Stimulated activated CD8-positive, alpha-beta memory T cell treated with anti-CD3 and anti-CD28 coated beads, Interleukin-4, amount 100 ng/mL, for 48 hours (primary cell): ENCODE results near the gene ZNF862.
"Not testable (repeated sequence)": the region's sequence is repeated elsewhere in the genome, so short reads cannot be mapped to it uniquely, and the experiment has no call there.

ENCODE experiments used
- DNase-seq: peaks from one replicate; pipeline ENCODE4 v3.0.0-alpha.2; 2020

ZNF862 gene

DNA sequence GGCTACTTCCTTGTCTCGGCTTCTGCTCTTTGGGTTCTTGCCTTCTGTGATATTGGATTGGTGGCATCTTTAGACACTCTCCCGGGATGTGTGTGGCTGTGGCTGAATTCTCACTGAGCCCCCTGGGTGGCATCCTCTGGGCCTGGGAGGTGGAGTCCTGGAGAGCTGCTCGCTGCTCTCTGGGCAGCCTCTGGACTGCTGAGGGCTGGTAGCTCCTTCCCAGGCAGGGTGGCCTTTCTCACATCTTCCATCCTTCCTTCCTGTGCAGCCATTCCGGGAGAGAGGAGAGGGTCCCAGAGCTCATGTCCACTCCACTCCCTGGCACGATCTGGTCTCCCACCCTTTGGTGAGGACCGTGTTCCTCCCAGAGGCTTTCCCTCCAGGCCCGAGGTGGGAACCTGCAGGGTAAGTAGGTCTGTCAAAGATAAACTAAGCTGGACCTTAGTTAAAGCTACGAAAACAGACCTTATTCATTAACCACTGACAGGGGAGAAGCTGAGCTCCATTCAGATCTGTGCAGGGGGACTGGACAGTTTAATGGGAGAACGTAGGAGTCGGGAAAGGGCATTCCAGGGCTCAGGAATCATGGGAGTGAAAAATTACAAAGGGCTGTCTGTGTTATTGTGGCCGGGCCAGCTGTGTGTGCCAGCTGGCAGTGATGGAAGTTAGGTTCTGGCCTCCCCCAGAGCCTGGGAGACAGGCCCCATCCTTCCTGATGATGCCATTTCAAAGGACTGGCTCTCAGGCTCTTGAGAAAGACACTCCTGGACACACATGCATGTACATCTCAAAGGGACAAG lies 44.3 kb downstream of the ZNF862 start:
- DNase-seq = no peak

DNA sequence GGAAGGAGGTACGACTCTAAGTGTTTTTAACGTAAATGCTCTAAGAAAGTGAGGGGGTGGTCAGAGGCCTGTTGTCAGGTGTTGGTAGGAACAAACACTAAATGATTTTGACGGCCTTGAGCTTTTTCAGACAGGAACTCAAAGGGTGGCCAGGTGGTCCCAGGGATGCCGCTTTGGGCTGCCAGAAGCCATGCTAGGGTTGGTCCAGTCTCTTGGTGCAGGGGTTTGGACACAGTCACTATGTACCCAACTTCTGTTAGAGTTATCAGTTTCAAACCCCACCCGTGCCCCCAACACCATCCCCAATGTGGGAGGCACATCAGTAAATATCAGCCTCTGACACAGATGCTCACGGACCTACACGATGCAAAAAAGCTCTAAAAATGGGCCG lies 44.9 kb downstream of the ZNF862 start:
- DNase-seq = no peak

DNA sequence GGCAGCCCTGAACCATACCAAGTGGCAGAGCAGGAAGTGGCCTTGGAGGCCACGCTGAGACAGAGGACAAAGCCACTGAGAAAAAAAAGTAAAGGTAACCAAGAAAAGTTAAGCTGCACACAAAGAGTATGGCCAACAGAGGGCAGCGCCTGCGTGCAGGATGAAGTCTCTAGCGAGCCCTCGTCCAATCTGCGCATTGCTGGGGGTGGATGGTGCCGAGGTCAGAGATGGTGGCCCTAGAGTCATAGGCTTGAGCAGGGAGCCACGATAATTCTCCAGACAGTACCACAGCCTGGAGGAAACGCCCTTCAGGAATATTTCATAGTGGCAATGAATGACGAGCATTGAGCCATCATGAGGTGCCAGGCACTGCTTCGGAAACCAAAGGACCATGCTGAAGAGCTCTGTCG lies 45.3 kb downstream of the ZNF862 start:
- DNase-seq = peak; percentile 71

DNA sequence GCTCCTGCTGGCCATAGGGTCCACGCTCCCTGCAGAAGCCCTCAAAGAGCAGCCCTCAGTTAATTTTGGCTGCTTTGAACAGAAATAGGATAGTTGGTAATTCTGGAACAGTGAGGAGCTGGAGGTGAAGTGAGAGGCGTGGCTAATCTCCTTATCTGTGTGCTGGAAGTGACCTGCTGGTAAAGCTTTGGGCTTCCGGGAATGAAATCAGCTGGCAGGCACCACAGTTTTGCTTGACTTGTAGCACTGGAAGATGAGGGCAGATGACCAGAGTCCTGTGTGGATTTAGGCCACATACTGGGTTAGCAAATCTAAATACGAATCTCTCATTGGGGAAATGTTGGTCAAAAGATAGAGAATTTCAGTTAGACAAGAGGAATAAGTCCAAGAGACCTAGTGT lies 45.8 kb downstream of the ZNF862 start:
- DNase-seq = no peak

DNA sequence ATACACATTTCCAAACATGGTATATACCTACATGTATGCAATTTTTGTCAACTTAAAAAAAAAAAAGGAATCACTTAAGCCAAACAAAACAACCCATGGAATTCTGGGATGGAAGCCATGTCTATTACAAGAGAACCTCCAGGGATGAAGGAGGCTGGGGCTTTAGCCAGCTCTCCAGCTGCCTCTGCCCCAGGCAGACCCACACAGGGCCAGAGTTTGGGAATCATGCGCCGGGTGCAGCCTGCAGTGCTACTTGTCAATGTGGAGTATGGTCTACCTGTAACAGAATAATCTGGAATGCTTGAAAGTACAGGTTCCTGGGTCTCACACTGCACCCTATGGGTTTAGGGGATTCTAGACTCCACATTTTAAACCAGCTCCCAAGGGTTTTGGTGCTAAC lies 46.4 kb downstream of the ZNF862 start:
- DNase-seq = no peak

DNA sequence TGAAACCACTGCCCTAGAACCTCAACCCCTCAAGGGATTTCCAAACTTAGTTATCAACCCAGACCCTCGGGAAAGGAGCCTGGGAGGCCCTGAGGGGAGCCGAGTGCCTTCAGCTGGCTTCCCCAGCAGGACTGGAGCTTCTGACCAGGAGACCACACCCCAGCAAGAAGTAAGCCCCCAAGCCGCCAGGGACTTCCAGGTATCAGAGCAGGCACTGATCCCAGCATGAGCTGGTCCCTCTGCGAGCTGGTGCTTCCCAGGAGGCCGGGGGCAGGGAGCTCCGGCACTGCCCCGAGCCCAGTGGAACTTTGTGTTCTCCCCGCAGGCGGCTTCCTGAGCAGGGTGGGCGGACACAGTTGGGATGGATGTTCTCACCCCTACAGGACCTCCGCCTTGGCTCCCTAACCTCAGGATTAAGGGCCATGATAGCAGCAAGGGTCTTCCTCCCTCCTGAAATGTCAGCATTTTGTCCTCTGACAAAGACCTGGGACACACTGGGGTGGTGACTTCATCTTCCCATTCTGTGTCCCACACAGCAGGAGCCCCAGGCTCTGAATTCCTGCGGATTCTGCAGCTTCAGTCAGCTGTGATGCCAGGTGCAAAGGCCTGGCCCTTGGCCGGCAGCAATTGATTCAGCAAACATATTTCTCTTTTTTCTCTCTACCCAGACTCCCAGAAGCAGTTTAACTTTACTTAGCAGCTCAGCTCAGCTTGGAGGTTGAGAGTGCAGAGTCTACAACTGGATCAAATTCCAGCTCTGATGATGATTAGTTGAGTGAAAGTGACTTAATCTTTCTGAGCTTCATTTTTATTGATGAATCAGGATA lies 47.2 kb downstream of the ZNF862 start:
- DNase-seq = no peak

DNA sequence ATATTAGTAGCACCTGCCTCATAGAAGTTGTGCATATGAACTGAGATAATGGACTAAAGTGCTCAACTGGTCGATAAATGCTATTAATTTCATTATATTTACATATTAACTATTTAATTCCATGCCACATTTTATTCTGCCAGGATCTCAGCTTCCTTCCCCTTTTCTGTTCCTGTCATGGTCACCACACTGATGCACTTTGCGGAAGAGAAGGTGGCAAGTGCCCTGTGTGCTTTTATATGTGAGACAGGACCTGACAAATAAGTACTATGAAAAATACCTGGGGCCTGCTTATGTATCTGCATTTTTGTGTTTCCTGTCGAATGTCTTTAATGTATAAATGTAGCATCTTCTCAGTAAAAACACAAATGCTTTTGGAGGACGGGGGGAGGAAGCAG lies 47.8 kb downstream of the ZNF862 start:
- DNase-seq = no peak

DNA sequence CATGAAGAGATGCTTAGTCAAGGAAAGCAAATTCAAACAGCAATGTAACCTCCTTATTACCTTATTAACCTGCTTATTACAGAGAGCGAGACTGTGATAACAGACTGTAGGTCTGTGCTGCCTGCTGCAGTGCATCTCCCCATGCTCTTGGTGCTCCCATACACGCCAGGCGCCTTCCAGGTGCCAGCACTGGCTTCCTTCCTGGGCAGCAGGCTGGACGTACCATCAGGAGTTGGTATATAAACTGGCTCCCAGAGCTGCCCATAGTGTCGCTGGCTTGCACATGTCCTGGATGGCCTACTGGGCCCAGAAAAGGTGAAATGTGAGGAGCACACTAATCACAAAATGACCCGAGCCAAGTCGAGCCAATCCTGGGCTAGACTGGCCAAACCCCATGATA lies 49.1 kb downstream of the ZNF862 start:
- no peak for DNase-seq

DNA sequence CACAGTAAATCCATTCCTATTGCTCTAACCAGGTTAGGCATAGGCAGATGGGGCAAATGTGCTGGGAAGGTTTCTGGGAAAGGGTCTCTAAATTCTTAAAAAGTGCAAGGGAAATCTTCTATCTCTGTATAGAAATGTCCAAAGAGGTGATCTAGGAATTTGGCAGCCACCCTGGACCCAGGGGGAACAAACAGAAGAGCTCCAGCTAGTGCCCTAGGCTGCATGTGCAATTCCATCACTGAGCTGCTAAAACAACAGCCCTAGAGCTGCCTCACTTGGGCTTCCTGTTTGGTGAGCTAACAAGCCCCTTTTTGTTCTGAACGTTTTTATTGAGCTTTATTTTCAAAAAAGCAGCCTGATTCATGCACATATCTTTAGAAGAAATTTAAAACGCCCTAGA lies 52.5 kb downstream of the ZNF862 start:
- not testable (repeated sequence) for DNase-seq

DNA sequence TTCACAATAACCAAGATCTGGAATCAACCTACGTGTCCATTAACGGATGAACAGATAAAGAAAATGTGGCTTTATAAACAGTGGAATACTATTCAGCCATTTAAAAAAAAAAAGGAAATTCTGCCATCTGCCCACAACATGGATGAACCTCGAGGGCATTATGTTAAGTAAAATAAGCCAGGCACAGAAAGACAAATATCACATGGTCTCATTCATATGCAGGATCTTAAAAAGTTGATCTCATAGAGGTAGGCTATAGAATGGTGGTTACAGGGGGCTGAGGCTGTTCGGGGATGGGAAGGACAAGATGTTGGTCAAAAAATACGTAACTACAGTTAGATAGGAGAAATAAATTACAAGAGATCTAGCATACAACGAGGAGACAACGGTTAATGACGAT lies 56.8 kb downstream of the ZNF862 start:
- not testable (repeated sequence) for DNase-seq

DNA sequence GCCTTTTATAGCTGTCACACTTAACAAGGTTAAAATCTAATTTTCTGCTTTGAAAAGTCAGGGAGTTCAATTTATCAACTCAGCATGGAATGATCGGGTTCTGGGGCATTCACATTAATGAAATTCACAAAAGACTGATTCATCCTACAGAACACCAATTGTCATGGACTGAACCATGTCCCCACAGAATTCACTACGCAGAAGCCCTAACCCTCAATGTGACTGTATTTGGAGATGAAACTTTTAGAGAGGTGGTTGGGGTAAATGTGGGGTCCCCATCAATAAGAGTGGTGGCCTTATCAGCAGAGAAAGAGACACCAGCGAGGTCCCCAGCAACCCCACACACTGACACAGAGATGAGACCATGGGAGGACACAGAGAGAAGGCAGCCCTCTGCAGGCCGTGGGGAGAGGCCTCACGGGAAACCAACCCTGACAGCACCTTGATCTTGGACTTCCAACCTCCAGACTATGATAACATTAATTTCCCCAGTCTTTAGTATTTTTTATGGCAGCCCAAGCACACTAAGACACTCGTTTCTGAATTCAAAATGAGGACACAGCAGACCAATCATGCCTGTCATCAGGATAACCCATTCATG lies 69.7 kb downstream of the ZNF862 start:
- DNase-seq = not testable (repeated sequence)

DNA sequence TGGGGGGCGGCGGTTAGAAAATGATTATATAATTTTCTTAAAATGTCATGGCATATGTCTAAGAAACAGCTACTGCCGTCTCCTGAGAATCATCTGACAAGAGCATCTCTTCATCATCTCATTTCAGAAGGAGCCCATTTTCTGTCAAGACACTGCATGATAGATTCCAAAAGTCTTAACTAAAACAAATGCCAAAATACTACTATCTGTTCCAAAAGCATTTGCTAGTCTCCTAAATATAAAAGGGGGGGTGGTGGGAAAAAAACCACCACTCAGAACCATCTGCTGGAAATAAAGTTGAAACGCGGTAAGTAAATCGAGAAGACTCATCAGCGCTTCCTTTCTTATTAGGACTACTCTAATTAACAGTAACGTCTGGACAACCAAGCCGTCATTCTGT lies 72.0 kb downstream of the ZNF862 start:
- not testable (repeated sequence) for DNase-seq

DNA sequence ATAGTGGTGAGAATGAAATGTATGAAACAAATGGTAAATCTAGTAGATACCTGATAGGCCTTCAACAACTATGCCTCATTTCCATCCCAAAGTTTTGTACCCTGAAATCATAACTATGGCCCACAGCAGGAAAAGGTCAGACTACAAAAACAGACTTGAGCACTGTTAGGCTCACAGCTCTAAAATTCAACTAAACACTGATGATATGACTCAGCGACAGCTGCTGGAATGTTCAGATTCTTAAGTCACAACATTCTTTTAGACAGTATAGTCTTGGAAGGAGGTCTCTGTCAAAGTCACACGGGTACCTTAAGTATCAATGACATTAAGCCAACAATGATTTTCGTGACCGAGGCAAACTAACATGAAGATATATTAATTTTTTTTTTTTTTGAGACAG lies 74.0 kb downstream of the ZNF862 start:
- not testable (repeated sequence) for DNase-seq
